Endothelial cell of umbilical vein (primary cell): ENCODE results near the gene SLC23A2.

Experiments
- CTCF ChIP-seq, 2 donors: IDR thresholded peaks; 1 replicate in 1 of 2; 2 replicates in 1 of 2; pipeline ENCODE4 v1.5.1; 2011; ENCODE audit warnings: low read length in 2 of 2, mild to moderate bottlenecking in 2 of 2, moderate library complexity in 2 of 2, control low read depth in 1 of 2, inconsistent platforms in 1 of 2, low read depth in 1 of 2; ENCODE audit not compliant: insufficient read depth in 1 of 2; ENCODE audit errors: extremely low read depth in 1 of 2
- EZH2 ChIP-seq: IDR thresholded peaks from 2 replicates; pipeline ENCODE4 v1.6.1; 2012; ENCODE audit warnings: borderline replicate concordance, low read depth, mild to moderate bottlenecking, moderate library complexity, low read length, inconsistent platforms; ENCODE audit not compliant: severe bottlenecking
- FOS ChIP-seq: IDR thresholded peaks from 2 replicates; pipeline ENCODE4 v1.6.1; 2011; ENCODE audit warnings: mild to moderate bottlenecking, low read length, moderate library complexity, borderline replicate concordance; ENCODE audit not compliant: insufficient read depth
- GATA2 ChIP-seq: IDR thresholded peaks from 2 replicates; pipeline ENCODE4 v1.7.0; 2011; ENCODE audit warnings: low read depth, mild to moderate bottlenecking, moderate library complexity, mixed read lengths, low read length; ENCODE audit not compliant: insufficient read length, insufficient read depth
- JUN ChIP-seq: IDR thresholded peaks from 2 replicates; pipeline ENCODE4 v1.6.1; 2011; ENCODE audit warnings: borderline replicate concordance, low read depth; ENCODE audit not compliant: insufficient read length, insufficient read depth
- MAX ChIP-seq: IDR thresholded peaks from 2 replicates; pipeline ENCODE4 v1.6.1; 2011; ENCODE audit not compliant: insufficient read depth, insufficient read length
- MYC ChIP-seq: IDR thresholded peaks from one replicate; pipeline ENCODE4 v1.6.1; 2011; ENCODE audit warnings: mild to moderate bottlenecking, low read depth, low read length
- POLR2A ChIP-seq: IDR thresholded peaks from 2 replicates; pipeline ENCODE4 v1.6.1; 2012; ENCODE audit warnings: low read depth, mild to moderate bottlenecking, control low read depth, low read length
- POLR2AphosphoS5 ChIP-seq: IDR thresholded peaks from 2 replicates; pipeline ENCODE4 v1.6.1; 2012; ENCODE audit warnings: low read depth, mild to moderate bottlenecking, control low read depth, low read length, moderate library complexity; ENCODE audit not compliant: insufficient read depth

- no peak for TF ChIP-seq CTCF (IDR thresholded peaks at IDR 0.05; ENCODE audit: extremely low read depth in 1 of 2, insufficient read depth in 1 of 2, low read depth in 1 of 2, low read length in 2 of 2)
- no peak for TF ChIP-seq POLR2AphosphoS5
- TF ChIP-seq POLR2A: no peak
- no peak for TF ChIP-seq EZH2
- TF ChIP-seq MYC: no peak
- no peak for TF ChIP-seq JUN
- TF ChIP-seq FOS: no peak
- TF ChIP-seq MAX: no peak
- no peak for TF ChIP-seq GATA2
Measured at GRCh38 chr20:4920655-4921054, 80.7 kb downstream of the SLC23A2 start.
